GM12878 (cell line): ENCODE measurements around the gene DNMT3A. TPM values are rescaled to one million over a fixed set of nuclear protein-coding genes. Genes with fewer than 3 reads are reported as not detected.

Experiments
- ASH2L ChIP-seq: fragments of 300-600, 200-600 bp; sonication (generic); IDR thresholded peaks from 2 replicates; pipeline ENCODE4 v1.6.1; 2017; ENCODE audit warnings: low read depth, mild to moderate bottlenecking, borderline replicate concordance
- ATF2 ChIP-seq: IDR thresholded peaks from 2 replicates; pipeline ENCODE4 v1.6.1; 2012; ENCODE audit warnings: low read length, inconsistent platforms
- CHD4 ChIP-seq: fragments of 200-600 bp; sonication (generic); IDR thresholded peaks from 2 replicates; pipeline ENCODE4 v1.6.1; 2016; ENCODE audit warnings: mild to moderate bottlenecking
- CUX1 ChIP-seq: IDR thresholded peaks from 2 replicates; pipeline ENCODE4 v1.6.1; 2012; ENCODE audit warnings: improper control_type of control experiment, low read depth, low read length; ENCODE audit not compliant: insufficient replicate concordance
- GABPA ChIP-seq: IDR thresholded peaks from 2 replicates; pipeline ENCODE4 v1.6.1; 2014; ENCODE audit warnings: antibody characterized with exemption, low read depth, mild to moderate bottlenecking, inconsistent platforms
- KLF5 ChIP-seq: fragments of 450-650 bp; IDR thresholded peaks from 2 replicates; pipeline ENCODE4 v1.6.1; 2014; ENCODE audit warnings: mild to moderate bottlenecking; ENCODE audit not compliant: partially characterized antibody
- MYC ChIP-seq: IDR thresholded peaks from 2 replicates; pipeline ENCODE4 v1.6.1; 2011; ENCODE audit warnings: mild to moderate bottlenecking, low read length, moderate library complexity, inconsistent platforms; ENCODE audit not compliant: insufficient read depth, insufficient replicate concordance, insufficient read length, severe bottlenecking
- NR2F1 ChIP-seq: fragments of 450-650 bp; conservative IDR thresholded peaks from 2 replicates; pipeline ENCODE4 v1.6.1; 2017; ENCODE audit warnings: mild to moderate bottlenecking
- PAX8 ChIP-seq: fragments of 450-650 bp; IDR thresholded peaks from 2 replicates; pipeline ENCODE4 v1.6.1; 2017; ENCODE audit warnings: mild to moderate bottlenecking, moderate library complexity
- PRDM15 ChIP-seq: fragments of 450-650 bp; formaldehyde crosslinking; IDR thresholded peaks from 2 replicates; pipeline ENCODE4 v1.4.0; 2020; ENCODE audit warnings: mild to moderate bottlenecking, moderate library complexity
- RFX5 ChIP-seq: IDR thresholded peaks from 2 replicates; pipeline ENCODE4 v1.6.1; 2011; ENCODE audit warnings: low read depth, low read length, improper control_type of control experiment
- RUNX3 ChIP-seq: IDR thresholded peaks from 2 replicates; pipeline ENCODE4 v1.6.1; 2012; ENCODE audit warnings: low read length, inconsistent platforms
- SRF ChIP-seq, 2 experiments: IDR thresholded peaks; 2 replicates each; pipeline ENCODE4 v1.6.1; 2011; ENCODE audit warnings: low read depth in 2 of 2, low read length in 2 of 2, mild to moderate bottlenecking in 1 of 2, moderate library complexity in 1 of 2
- ZBTB4 ChIP-seq: fragments of 450-650 bp; formaldehyde crosslinking; IDR thresholded peaks from 2 replicates; pipeline ENCODE4 v1.4.0; 2022; ENCODE audit warnings: mild to moderate bottlenecking, moderate library complexity
- polyA plus RNA-seq, 11 experiments: library from polyadenylated mRNA; depleted of rRNA in 4 of 11; unstranded in 6 of 11; stranded (reverse) in 5 of 11; fragments of >200 nt; fragmentation: Nextera tagmentation in 4 of 11; fragmentation: Illumina TruSeq in 1 of 11; extraction: Ambion mirVana in 4 of 11; extraction: Trizol in 1 of 11; gene quantifications; 1 replicate in 1 of 11; 2 replicates in 10 of 11; pipeline versions ENCODE4 v1.2.1 to v1.2.3, GENCODE V29; 2011 to 2016; ENCODE audit warnings: inconsistent platforms in 2 of 11, missing spikeins in 2 of 11, low read depth in 1 of 11
- total RNA-seq, 4 experiments: library from RNA; depleted of rRNA in 3 of 4; stranded (reverse); fragments of >200 nt in 3 of 4; fragmentation: Illumina TruSeq in 1 of 4; extraction: Trizol in 1 of 4; gene quantifications; 2 replicates each; pipeline versions ENCODE4 v1.2.1 to v1.2.3, GENCODE V29; 2013 to 2021

Gene DNMT3A
- total and polyA plus RNA-seq, 10 of the 15 experiments (the other 5 are each of a cell fraction or from before 2014, with no cell fraction given): 7.4 to 51.6 (median 17.4) TPM

GRCh38 chr2:25215948-25216679 is 125.6 kb downstream of the DNMT3A start (continued):
- no peak for TF ChIP-seq ATF2
- TF ChIP-seq MYC: no peak
- no peak for TF ChIP-seq ZBTB4 (CRISPR knock-in tag)
- TF ChIP-seq CUX1: no peak
- no peak for TF ChIP-seq CHD4
- TF ChIP-seq PRDM15 (CRISPR knock-in tag): no peak
- TF ChIP-seq SRF (IDR thresholded peaks at IDR 0.05; ENCODE audit: low read depth in 2 of 2, low read length in 2 of 2): no peak
- TF ChIP-seq GABPA: peak; percentile 63
- TF ChIP-seq KLF5: no peak
- TF ChIP-seq PAX8: no peak
- peak; percentile 83 for TF ChIP-seq RUNX3
- no peak for TF ChIP-seq RFX5
- peak; percentile 36; the same call in 1 of the 2 replicates for TF ChIP-seq NR2F1
- TF ChIP-seq ASH2L: no peak
